Spleen (tissue), 11 donors: ENCODE data around the gene MYO1B. TPM values are rescaled to one million over a fixed set of nuclear protein-coding genes. Genes with fewer than 3 reads are reported as not detected.

Source experiments
- DNase-seq: peaks from one replicate; pipeline ENCODE4 v3.0.0-alpha.2; 2020
- H3K27ac ChIP-seq, 8 donors: fragments of 200-600 bp; sonication (generic) in 7 of 8; 1 replicate in 4 of 8; 2 replicates in 4 of 8; pipeline versions ENCODE4 v1.5.0 to v1.8.0; 2016 to 2021; ENCODE audit warnings: inconsistent platforms in 4 of 8, mild to moderate bottlenecking in 4 of 8, moderate library complexity in 1 of 8
- H3K27me3 ChIP-seq, 7 donors: fragments of 200-600 bp; sonication (generic) in 6 of 7; replicated peaks in 1 of 7; 1 replicate in 4 of 7; 2 replicates in 3 of 7; pipeline versions ENCODE4 v1.5.0 to v1.8.0; 2016 to 2021; ENCODE audit warnings: inconsistent platforms in 3 of 7, mild to moderate bottlenecking in 1 of 7
- H3K36me3 ChIP-seq, 6 donors: fragments of 200-600 bp; sonication (generic) in 5 of 6; 1 replicate in 4 of 6; 2 replicates in 2 of 6; pipeline versions ENCODE4 v1.5.0 to v1.8.0; 2016 to 2021; ENCODE audit warnings: inconsistent platforms in 2 of 6
- H3K4me1 ChIP-seq, 6 donors: fragments of 200-600 bp; sonication (generic) in 5 of 6; 1 replicate in 3 of 6; 2 replicates in 3 of 6; pipeline versions ENCODE4 v1.5.0 to v1.8.0; 2016 to 2021; ENCODE audit warnings: inconsistent platforms in 3 of 6
- H3K4me3 ChIP-seq, 8 donors: fragments of 200-600 bp; sonication (generic) in 7 of 8; 1 replicate in 4 of 8; 2 replicates in 4 of 8; pipeline versions ENCODE4 v1.5.0 to v1.8.0; 2016 to 2021; ENCODE audit warnings: inconsistent platforms in 4 of 8, mild to moderate bottlenecking in 4 of 8, moderate library complexity in 2 of 8
- H3K9me3 ChIP-seq, 8 donors: fragments of 200-600 bp; sonication (generic) in 7 of 8; 1 replicate in 4 of 8; 2 replicates in 4 of 8; pipeline versions ENCODE4 v1.5.0 to v1.8.0; 2016 to 2021; ENCODE audit warnings: inconsistent platforms in 4 of 8
- CTCF ChIP-seq, 11 experiments: fragments of 200-600 bp in 7 of 11; fragments of 450-650 bp in 4 of 11; sonication (generic) in 4 of 11; IDR thresholded peaks in 8 of 11; conservative IDR thresholded peaks in 3 of 11; 1 replicate in 7 of 11; 2 replicates in 4 of 11; pipeline versions ENCODE4 v1.4.0 to v1.8.0; 2016 to 2021; ENCODE audit warnings: antibody characterized with exemption in 11 of 11, inconsistent platforms in 4 of 11, mild to moderate bottlenecking in 1 of 11
- POLR2A ChIP-seq, 3 donors: fragments of 450-650 bp; IDR thresholded peaks; one replicate each; pipeline ENCODE4 v1.5.1; 2017; ENCODE audit warnings: antibody characterized with exemption in 3 of 3, mild to moderate bottlenecking in 1 of 3
- POLR2AphosphoS5 ChIP-seq, 3 donors: sonication (generic); formaldehyde crosslinking; IDR thresholded peaks; one replicate each; pipeline ENCODE4 v1.5.1; 2017; ENCODE audit warnings: antibody characterized with exemption in 3 of 3
- WGBS, 5 donors: extraction: QIAGEN DNeasy Blood & Tissue Kit in 3 of 5; methylation state at CpG; one replicate each; pipeline versions ENCODE4 v1.1.5 to v1.1.7; 2013 to 2018; 5-methylcytosine and 5-hydroxymethylcytosine counted together
- intact Hi-C: fragments of 100-400 bp; cut with DNase I; formaldehyde crosslinking; loops from one replicate; pipeline ENCODE4 v1.15.0; 2023; ENCODE audit warnings: low total_unique reads
- polyA plus RNA-seq, 3 donors: library from polyadenylated mRNA; stranded (reverse); fragments of 200-250 nt; gene quantifications; one replicate each; pipeline ENCODE4 v1.2.1, GENCODE V29; 2013
- total RNA-seq, 7 donors: library from RNA; depleted of rRNA in 3 of 7; stranded (reverse); fragments of >200 nt in 3 of 7; fragmentation: NEBNext Ultra II Directional in 4 of 7; extraction: Animal tissue kit (Norgen Biotek cat#: 25700) in 4 of 7; gene quantifications; one replicate each; pipeline versions ENCODE4 v1.1.0 to v1.2.1, GENCODE V29; 2016 to 2021
- donor health status: healthy with polysubstance abuse.
- donor health status: DM: no; HTN: no; CAD: no; lungs with moderate emphysema.
- donor health status: DM: no; HTN: no; CAD: no.
- donor health status: Bipolar disorder and iron deficiency.
- donor health status: healthy.
- donor health status: DM: no; HTN: no; CAD: no.
- donor health status: DM: yes; HTN: yes; CAD: no.

Gene MYO1B
- total and polyA plus RNA-seq, 10 donors = 5.3 to 25.8 (median 19.0) TPM

DNA sequence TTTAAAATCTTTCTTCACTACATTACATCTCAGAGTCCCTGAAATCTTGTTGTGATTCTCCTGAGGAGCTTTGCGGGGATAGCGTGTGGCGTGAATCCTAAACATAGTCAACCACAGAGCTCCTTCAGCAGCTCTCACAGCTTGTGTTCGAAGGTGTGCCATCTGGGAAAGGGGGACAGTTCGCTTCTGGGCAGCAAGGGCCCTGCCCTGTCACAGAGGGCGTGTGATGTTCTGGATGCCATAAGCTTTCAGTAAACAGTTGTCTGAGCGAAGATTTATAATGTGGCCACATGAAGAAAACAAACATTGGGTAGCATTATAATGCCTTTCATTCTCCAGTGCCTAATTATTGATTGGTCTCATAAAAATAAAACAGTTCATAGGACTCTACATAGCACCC is 172.5 kb downstream of the MYO1B start:
- Histone ChIP-seq H3K27me3 (no peaks in the 10 kb centered on the region), H3K36me3 (peaks cover 0 to 7% (median 0%) of the 10 kb centered on the region in 6 donors), H3K4me3 (no peak overlapping the region), H3K9me3 (no peaks in the 10 kb centered on the region), H3K27ac (no peak overlapping the region), H3K4me1 (no peaks in the 10 kb centered on the region)
- no peak for TF ChIP-seq POLR2A (IDR thresholded peaks at IDR 0.05)
- TF ChIP-seq CTCF (IDR thresholded peaks at IDR 0.05 in 8 of 11, conservative IDR thresholded peaks at IDR 0.05 in 3 of 11) = no peak
- no peak for TF ChIP-seq POLR2AphosphoS5 (IDR thresholded peaks at IDR 0.05)
- DNase-seq = no peak
- WGBS, 5 donors = 91 to 99% (median 95%) methylated on average over 7 of the region's 7 CpGs
- intact Hi-C loops = no loop called here

GRCh38 chr2:191421950-191422349 is 176.7 kb downstream of the MYO1B start:
- H3K36me3 ChIP-seq = no peaks in the 10 kb centered on the region
- no peak overlapping the region for H3K27ac ChIP-seq
- intact Hi-C loops = no loop called here
- no peaks in the 10 kb centered on the region for H3K9me3 ChIP-seq
- H3K27me3 ChIP-seq = no peaks in the 10 kb centered on the region
- DNase-seq = no peak
- H3K4me3 ChIP-seq = no peak overlapping the region
- 77 to 91% (median 89%) methylated on average over 2 of the region's 2 CpGs for WGBS, 5 donors
- no peaks in the 10 kb centered on the region for H3K4me1 ChIP-seq
- TF ChIP-seq CTCF (IDR thresholded peaks at IDR 0.05 in 8 of 11, conservative IDR thresholded peaks at IDR 0.05 in 3 of 11) (no peak), POLR2A (IDR thresholded peaks at IDR 0.05) (no peak), POLR2AphosphoS5 (IDR thresholded peaks at IDR 0.05) (no peak)

DNA sequence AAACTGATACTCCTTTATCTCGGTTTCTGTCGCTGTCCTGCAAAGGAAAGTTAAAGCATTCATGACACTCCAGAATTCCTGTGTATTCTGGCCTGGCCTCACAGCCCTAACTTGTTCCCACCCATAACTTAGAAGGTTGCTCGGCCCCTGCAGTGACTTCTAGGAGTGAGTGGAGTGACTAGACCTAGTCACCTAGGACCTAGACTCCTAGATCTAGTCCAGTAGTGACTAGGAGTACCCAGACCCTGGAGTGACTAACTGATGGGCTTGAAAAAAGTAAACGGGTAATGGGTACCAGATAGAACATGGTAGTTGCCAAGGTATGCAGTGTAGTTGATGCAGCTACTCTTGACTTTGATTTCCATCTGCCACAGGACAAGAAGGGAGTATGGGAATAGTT is 181.8 kb downstream of the MYO1B start:
- intact Hi-C loops = no loop called here
- WGBS, 5 donors = 87 to 92% (median 89%) methylated on average over 4 of the region's 4 CpGs

GRCh38 chr2:191428141-191428540 is 182.9 kb downstream of the MYO1B start:
- no peak for TF ChIP-seq POLR2AphosphoS5 (IDR thresholded peaks at IDR 0.05)
- TF ChIP-seq POLR2A (IDR thresholded peaks at IDR 0.05) = no peak
- TF ChIP-seq CTCF (IDR thresholded peaks at IDR 0.05 in 8 of 11, conservative IDR thresholded peaks at IDR 0.05 in 3 of 11) = no peak
- no peaks in the 10 kb centered on the region for H3K36me3 ChIP-seq
- no peaks in the 10 kb centered on the region for H3K4me1 ChIP-seq
- no peak overlapping the region for H3K27ac ChIP-seq
- 86 to 91% (median 87%) methylated on average over 3 of the region's 3 CpGs for WGBS, 5 donors
- no peak overlapping the region for H3K4me3 ChIP-seq
- peaks cover 0 to 2% (median 0%) of the 10 kb centered on the region in 8 donors for H3K9me3 ChIP-seq
- DNase-seq = no peak
- no peaks in the 10 kb centered on the region for H3K27me3 ChIP-seq
- intact Hi-C loops = no loop called here

More for the DNA sequence above, 181.8 kb downstream of the MYO1B start:
- H3K9me3 ChIP-seq = peaks cover 0 to 2% (median 0%) of the 10 kb centered on the region in 8 donors
- no peaks in the 10 kb centered on the region for H3K4me1 ChIP-seq
- H3K36me3 ChIP-seq = no peaks in the 10 kb centered on the region
- no peak for DNase-seq
- no peak overlapping the region for H3K27ac ChIP-seq
- no peak overlapping the region for H3K4me3 ChIP-seq
- no peaks in the 10 kb centered on the region for H3K27me3 ChIP-seq
- no peak for TF ChIP-seq POLR2A (IDR thresholded peaks at IDR 0.05)
- TF ChIP-seq CTCF (IDR thresholded peaks at IDR 0.05 in 8 of 11, conservative IDR thresholded peaks at IDR 0.05 in 3 of 11) = no peak
- TF ChIP-seq POLR2AphosphoS5 (IDR thresholded peaks at IDR 0.05) = no peak
